Activated CD4-positive, alpha-beta T cell treated with anti-CD3 and anti-CD28 coated beads, Interleukin-2, amount 50 U/mL, for 1 hour (primary cell): ENCODE measurements around the gene TCTN2.

ENCODE experiments used
- DNase-seq: peaks from one replicate; pipeline ENCODE4 v3.0.0-alpha.2; 2020

TCTN2 gene

GRCh38 chr12:123690191-123690840, 19.4 kb downstream of the TCTN2 start:
- DNase-seq: no peak

GRCh38 chr12:123696207-123696606, 25.3 kb downstream of the TCTN2 start:
- no peak for DNase-seq

DNA sequence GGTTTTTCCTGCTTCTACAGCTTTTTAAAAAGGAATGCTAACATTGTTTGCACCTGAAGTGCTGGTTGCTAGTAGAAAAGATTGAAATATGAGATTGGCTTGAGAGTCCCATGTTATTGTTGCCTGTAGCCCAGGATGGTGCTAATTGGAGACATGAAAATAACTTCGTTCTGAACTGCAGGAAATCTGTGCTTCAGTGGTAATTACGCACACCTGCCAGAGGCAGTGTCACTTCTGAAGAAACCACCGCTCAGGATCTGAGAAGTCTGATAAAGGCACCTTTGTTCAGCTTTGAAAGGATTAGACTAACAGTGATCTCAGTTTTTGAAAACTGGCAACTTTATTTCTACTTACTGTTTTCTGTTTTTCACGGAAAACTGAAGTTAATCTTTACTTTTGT, 25.7 kb downstream of the TCTN2 start:
- no peak for DNase-seq

DNA sequence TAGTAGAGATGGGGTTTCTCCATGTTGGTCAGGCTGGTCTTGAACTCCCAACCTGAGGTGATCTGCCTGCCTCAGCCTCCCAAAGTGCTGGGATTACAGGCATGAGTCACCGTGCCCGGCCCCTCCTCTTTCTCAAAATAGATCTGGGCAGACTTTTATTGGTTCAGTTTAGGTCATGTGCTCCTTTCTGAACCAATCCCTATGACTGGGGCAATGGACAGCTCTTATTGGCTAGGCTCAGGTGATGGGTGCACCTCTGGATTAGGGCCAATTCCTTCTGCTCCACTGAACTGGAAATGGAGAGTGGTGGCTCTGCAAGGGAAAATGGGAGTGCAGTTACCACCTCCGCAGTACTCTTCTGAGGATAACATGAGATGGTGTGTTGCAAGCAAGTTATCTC, 35.0 kb downstream of the TCTN2 start:
- DNase-seq: no peak

- no peak for DNase-seq
Observed at GRCh38 chr12:123707466-123707865, 36.6 kb downstream of the TCTN2 start.

- DNase-seq: no peak
Observed at GRCh38 chr12:123712780-123713319, 41.9 kb downstream of the TCTN2 start.

- no peak for DNase-seq
Observed at GRCh38 chr12:123713398-123713797, 42.5 kb downstream of the TCTN2 start.

GRCh38 chr12:123713823-123714585, 43.1 kb downstream of the TCTN2 start:
- no peak for DNase-seq

DNA sequence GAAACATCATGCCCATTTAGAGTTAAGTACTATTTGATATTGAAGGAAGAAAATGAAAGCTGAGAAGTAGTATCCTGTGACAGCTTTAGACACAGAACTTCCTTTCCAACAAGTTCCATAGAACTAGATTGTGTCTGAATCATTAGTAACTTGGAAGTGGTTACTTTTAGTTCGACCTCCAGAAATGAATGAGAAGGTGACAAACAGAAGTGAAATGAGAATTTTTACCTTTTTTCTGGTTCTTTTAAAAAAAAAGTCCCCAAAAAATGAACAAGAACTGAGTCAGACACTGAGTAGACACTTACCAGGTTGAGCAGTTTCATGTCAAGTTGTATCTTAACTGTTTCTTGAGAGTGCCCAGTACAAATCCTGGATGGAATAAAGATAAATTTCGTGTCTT, 44.3 kb downstream of the TCTN2 start:
- DNase-seq: no peak

GRCh38 chr12:123717350-123717749, 46.4 kb downstream of the TCTN2 start:
- DNase-seq: no peak

DNA sequence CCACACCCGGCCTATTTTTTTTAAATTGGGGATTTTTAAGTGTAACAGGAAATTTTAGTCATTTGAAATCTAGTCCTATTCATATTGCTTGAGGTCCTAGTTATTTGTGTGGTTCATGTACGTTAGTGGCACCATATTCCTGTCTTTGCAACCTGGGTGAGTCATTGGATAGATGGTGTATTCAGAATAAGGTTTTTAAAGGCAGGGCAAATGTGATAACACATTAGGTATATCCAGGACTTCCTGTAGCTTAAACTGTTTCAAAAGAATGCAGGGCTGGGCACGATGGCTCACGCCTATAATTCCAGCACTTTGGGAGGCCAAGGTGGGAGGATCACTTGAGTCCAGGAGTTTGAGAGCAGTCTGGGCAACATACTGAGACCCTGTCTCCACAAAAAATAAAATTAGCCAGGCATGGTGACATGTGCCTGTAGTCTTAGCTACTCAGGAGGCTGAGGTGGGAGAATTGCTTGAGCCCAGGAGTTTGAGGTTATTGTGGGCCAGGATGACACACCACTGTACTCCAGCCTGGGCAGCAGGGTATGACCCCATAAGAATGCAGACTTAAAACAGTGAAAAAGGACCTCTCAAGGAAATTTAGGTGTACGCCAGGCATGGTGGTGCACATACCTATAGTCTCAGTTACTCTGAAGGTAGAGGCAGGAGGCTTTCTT, 49.4 kb downstream of the TCTN2 start:
- no peak for DNase-seq

GRCh38 chr12:123721245-123721644, 50.3 kb downstream of the TCTN2 start:
- no peak for DNase-seq

- DNase-seq: no peak
Observed at GRCh38 chr12:123723011-123723410, 52.1 kb downstream of the TCTN2 start.

DNA sequence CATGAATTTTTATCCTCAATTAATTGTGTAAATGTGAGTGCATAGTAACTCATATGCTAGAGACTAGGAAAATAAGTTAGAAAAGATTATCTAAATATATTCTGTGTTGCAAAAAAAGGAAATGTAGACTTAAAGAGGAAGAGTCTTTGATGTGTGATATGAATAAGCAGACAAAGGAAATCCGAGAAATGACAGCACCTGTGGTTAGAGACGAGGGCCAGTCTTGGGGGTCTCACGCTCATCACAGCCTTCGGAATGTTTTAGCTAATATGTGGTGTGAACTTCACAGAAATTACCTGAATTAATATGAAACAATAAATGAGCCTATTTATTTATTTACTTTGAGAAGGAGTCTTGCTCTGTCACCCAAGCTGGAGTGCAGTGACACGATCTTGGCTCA, 52.9 kb downstream of the TCTN2 start:
- no peak for DNase-seq

GRCh38 chr12:123726244-123726643, 55.3 kb downstream of the TCTN2 start:
- DNase-seq: no peak

GRCh38 chr12:123726962-123727361, 56.0 kb downstream of the TCTN2 start:
- DNase-seq: no peak

GRCh38 chr12:123727878-123728277, 57.0 kb downstream of the TCTN2 start:
- DNase-seq: no peak

- no peak for DNase-seq
Observed at GRCh38 chr12:123731596-123731995, 60.7 kb downstream of the TCTN2 start.

GRCh38 chr12:123732251-123732650, 61.3 kb downstream of the TCTN2 start:
- no peak for DNase-seq

- no peak for DNase-seq
Observed at GRCh38 chr12:123733229-123733628, 62.3 kb downstream of the TCTN2 start.

DNA sequence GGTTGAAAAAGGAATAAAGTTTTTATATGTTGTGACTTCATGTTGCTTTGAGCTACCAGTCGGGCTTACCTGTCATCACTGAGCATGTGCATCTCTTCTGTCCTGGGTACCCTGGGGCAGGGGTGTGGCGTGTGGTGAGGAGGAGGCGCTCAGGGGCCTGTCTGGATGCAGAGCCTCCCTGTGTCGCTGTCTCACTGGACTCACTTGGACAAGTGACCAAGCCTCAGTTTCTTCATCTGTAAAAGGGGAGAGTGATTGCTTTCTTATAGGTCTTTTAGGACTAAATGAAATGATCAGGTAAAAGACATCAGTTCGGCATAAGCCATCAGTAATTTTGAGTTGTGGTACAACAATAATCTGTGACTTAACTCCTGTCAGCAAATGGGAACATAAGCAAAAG, 63.4 kb downstream of the TCTN2 start:
- no peak for DNase-seq

DNA sequence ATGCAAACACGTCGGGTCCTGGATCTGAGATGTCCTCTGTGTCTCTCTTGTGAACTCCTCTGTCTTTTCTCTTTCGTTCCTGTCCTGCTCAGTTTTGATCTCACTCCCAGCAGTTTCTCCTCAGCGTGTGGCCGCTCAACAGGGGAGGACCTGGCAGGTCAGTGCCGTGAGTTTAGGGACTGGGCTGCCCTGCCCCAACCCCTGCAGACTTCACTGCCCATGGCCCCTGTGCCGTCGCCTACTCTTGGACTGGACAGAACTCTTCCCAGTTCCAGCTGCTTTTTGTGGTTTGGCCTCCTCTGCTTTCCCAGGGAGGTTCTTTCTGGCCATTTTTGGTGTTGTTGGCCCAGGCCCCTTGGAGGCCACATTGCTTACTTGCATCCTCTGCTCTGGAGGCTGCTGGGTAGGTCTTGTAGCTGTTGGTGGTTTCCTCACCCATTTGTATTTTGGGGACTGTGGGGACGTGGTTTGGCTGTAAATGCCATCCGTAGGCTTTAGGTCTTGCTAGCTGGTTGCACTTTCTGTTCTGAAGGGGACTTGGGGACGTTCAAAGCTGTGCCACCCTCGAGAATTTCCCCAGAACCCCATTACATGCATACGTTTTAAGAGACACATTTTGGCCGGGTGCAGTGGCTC, 71.1 kb downstream of the TCTN2 start:
- no peak for DNase-seq

- no peak for DNase-seq
Observed at GRCh38 chr12:123743002-123743401, 72.1 kb downstream of the TCTN2 start.
